ENCODE data around the gene DYRK3. TPM values are rescaled to one million over a fixed set of nuclear protein-coding genes. Genes with fewer than 3 reads are reported as not detected.

DYRK3 gene
- total and polyA plus RNA-seq, 2 of the 13 experiments (the other 11 are each of a cell fraction or from before 2014, with no cell fraction given) = 0.48 to 2.8 TPM

- TF ChIP-seq, protein P1, sequence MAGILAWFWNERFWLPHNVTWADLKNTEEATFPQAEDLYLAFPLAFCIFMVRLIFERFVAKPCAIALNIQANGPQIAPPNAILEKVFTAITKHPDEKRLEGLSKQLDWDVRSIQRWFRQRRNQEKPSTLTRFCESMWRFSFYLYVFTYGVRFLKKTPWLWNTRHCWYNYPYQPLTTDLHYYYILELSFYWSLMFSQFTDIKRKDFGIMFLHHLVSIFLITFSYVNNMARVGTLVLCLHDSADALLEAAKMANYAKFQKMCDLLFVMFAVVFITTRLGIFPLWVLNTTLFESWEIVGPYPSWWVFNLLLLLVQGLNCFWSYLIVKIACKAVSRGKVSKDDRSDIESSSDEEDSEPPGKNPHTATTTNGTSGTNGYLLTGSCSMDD (CRISPR knock-in tag; IDR thresholded peaks at IDR 0.05) = no peak
- TF ChIP-seq ZNF232 (CRISPR knock-in tag; IDR thresholded peaks at IDR 0.05; ENCODE audit: borderline replicate concordance) (no peak), CBX5 (CRISPR knock-in tag; IDR thresholded peaks at IDR 0.05; ENCODE audit: borderline replicate concordance) (peak; percentile 53; the same call in 1 of the 2 replicates), GLI4 (CRISPR knock-in tag; IDR thresholded peaks at IDR 0.05; ENCODE audit: borderline replicate concordance) (no peak), HOXA3 (CRISPR knock-in tag; IDR thresholded peaks at IDR 0.05) (peak; percentile 57), CREB1 (IDR thresholded peaks at IDR 0.05) (peak; percentile 47; the same call in 1 of the 2 replicates), CREB1 (CRISPR knock-in tag; IDR thresholded peaks at IDR 0.05) (peak; percentile 43; the same call in 1 of the 2 replicates), SPEN (CRISPR knock-in tag; IDR thresholded peaks at IDR 0.05; ENCODE audit: low read depth) (no peak; the same call in 1 of the 2 replicates), ZFY (CRISPR knock-in tag; IDR thresholded peaks at IDR 0.05) (peak; percentile 92), KMT2B (CRISPR knock-in tag; IDR thresholded peaks at IDR 0.05) (peak; percentile 88), ZBTB7A (CRISPR knock-in tag; IDR thresholded peaks at IDR 0.05) (no peak), EEA1 (CRISPR knock-in tag; IDR thresholded peaks at IDR 0.05; ENCODE audit: borderline replicate concordance) (no peak; the same call in 1 of the 2 replicates), SIN3B (IDR thresholded peaks at IDR 0.05; ENCODE audit: low read length) (no peak), RXRB (CRISPR knock-in tag; IDR thresholded peaks at IDR 0.05; ENCODE audit: borderline replicate concordance) (no peak; the same call in 1 of the 2 replicates), GTF3A (CRISPR knock-in tag; conservative IDR thresholded peaks at IDR 0.05) (peak; percentile 70; the same call in 1 of the 2 replicates), ISL2 (CRISPR knock-in tag; IDR thresholded peaks at IDR 0.05) (peak; percentile 54; the same call in 1 of the 2 replicates), HCFC1 (IDR thresholded peaks at IDR 0.05; ENCODE audit: low read depth, low read length) (no peak), RFX5 (IDR thresholded peaks at IDR 0.05; ENCODE audit: low read depth, low read length) (no peak), PAX8 (CRISPR knock-in tag; IDR thresholded peaks at IDR 0.05; ENCODE audit: borderline replicate concordance) (0 out of 2 replicates have a peak, but pooled peaks have one; percentile 80), NPAS2 (CRISPR knock-in tag; IDR thresholded peaks at IDR 0.05; ENCODE audit: borderline replicate concordance) (no peak)
- TF ChIP-seq, protein P2, sequence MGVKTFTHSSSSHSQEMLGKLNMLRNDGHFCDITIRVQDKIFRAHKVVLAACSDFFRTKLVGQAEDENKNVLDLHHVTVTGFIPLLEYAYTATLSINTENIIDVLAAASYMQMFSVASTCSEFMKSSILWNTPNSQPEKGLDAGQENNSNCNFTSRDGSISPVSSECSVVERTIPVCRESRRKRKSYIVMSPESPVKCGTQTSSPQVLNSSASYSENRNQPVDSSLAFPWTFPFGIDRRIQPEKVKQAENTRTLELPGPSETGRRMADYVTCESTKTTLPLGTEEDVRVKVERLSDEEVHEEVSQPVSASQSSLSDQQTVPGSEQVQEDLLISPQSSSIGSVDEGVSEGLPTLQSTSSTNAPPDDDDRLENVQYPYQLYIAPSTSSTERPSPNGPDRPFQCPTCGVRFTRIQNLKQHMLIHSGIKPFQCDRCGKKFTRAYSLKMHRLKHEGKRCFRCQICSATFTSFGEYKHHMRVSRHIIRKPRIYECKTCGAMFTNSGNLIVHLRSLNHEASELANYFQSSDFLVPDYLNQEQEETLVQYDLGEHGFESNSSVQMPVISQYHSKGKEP (CRISPR knock-in tag; IDR thresholded peaks at IDR 0.05) = no peak
- TF ChIP-seq, protein P3, sequence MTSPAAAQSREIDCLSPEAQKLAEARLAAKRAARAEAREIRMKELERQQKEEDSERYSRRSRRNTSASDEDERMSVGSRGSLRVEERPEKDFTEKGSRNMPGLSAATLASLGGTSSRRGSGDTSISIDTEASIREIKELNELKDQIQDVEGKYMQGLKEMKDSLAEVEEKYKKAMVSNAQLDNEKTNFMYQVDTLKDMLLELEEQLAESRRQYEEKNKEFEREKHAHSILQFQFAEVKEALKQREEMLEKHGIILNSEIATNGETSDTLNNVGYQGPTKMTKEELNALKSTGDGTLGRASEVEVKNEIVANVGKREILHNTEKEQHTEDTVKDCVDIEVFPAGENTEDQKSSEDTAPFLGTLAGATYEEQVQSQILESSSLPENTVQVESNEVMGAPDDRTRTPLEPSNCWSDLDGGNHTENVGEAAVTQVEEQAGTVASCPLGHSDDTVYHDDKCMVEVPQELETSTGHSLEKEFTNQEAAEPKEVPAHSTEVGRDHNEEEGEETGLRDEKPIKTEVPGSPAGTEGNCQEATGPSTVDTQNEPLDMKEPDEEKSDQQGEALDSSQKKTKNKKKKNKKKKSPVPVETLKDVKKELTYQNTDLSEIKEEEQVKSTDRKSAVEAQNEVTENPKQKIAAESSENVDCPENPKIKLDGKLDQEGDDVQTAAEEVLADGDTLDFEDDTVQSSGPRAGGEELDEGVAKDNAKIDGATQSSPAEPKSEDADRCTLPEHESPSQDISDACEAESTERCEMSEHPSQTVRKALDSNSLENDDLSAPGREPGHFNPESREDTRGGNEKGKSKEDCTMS (CRISPR knock-in tag; conservative IDR thresholded peaks at IDR 0.05) = no peak
- TF ChIP-seq, protein P4, sequence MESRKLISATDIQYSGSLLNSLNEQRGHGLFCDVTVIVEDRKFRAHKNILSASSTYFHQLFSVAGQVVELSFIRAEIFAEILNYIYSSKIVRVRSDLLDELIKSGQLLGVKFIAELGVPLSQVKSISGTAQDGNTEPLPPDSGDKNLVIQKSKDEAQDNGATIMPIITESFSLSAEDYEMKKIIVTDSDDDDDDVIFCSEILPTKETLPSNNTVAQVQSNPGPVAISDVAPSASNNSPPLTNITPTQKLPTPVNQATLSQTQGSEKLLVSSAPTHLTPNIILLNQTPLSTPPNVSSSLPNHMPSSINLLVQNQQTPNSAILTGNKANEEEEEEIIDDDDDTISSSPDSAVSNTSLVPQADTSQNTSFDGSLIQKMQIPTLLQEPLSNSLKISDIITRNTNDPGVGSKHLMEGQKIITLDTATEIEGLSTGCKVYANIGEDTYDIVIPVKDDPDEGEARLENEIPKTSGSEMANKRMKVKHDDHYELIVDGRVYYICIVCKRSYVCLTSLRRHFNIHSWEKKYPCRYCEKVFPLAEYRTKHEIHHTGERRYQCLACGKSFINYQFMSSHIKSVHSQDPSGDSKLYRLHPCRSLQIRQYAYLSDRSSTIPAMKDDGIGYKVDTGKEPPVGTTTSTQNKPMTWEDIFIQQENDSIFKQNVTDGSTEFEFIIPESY (CRISPR knock-in tag; IDR thresholded peaks at IDR 0.05) = no peak; the same call in 1 of the 2 replicates
Measured at GRCh38 chr1:206635080-206635977, at the start of gene DYRK3 (continued).
